ENCODE data around the gene ASB15.

ASB15 gene

GRCh38 chr7:123635551-123636359, 34.1 kb downstream of the ASB15 start:
- no peak for DNase-seq (ENCODE audit: low read depth in 2 of 2)

GRCh38 chr7:123637203-123637602, 35.6 kb downstream of the ASB15 start:
- no peak for DNase-seq (ENCODE audit: low read depth in 2 of 2)

- DNase-seq (ENCODE audit: low read depth in 2 of 2) = no peak
Measured at GRCh38 chr7:123637878-123638277, 36.3 kb downstream of the ASB15 start.

- no peak for DNase-seq (ENCODE audit: low read depth in 2 of 2)
Measured at GRCh38 chr7:123639631-123640030, 38.0 kb downstream of the ASB15 start.

- DNase-seq (ENCODE audit: low read depth in 2 of 2) = no peak
Measured at GRCh38 chr7:123640583-123640982, 39.0 kb downstream of the ASB15 start.

GRCh38 chr7:123641901-123642300, 40.3 kb downstream of the ASB15 start:
- DNase-seq (ENCODE audit: low read depth in 2 of 2) = no peak

GRCh38 chr7:123643495-123644441, 42.1 kb downstream of the ASB15 start:
- no peak for DNase-seq (ENCODE audit: low read depth in 2 of 2)

- no peak for DNase-seq (ENCODE audit: low read depth in 2 of 2)
Measured at GRCh38 chr7:123645516-123645915, 43.9 kb downstream of the ASB15 start.

- no peak for DNase-seq (ENCODE audit: low read depth in 2 of 2)
Measured at GRCh38 chr7:123647106-123647730, 45.6 kb downstream of the ASB15 start.

- no peak for DNase-seq (ENCODE audit: low read depth in 2 of 2)
Measured at GRCh38 chr7:123649964-123650363, 48.3 kb downstream of the ASB15 start.

GRCh38 chr7:123650595-123650994, 49.0 kb downstream of the ASB15 start:
- no peak for DNase-seq (ENCODE audit: low read depth in 2 of 2)

GRCh38 chr7:123652406-123652805, 50.8 kb downstream of the ASB15 start:
- no peak for DNase-seq (ENCODE audit: low read depth in 2 of 2)

- DNase-seq (ENCODE audit: low read depth in 2 of 2) = no peak
Measured at GRCh38 chr7:123653162-123653561, 51.5 kb downstream of the ASB15 start.

- DNase-seq (ENCODE audit: low read depth in 2 of 2) = no peak
Measured at GRCh38 chr7:123655614-123656013, 54.0 kb downstream of the ASB15 start, which contains the start of gene LMOD2. Gene LMOD2, plus strand, starts transcription at chr7:123655866. Its CDS starts 98 bp downstream, at chr7:123655964.

GRCh38 chr7:123656544-123657303, 55.1 kb downstream of the ASB15 start:
- no peak for DNase-seq (ENCODE audit: low read depth in 2 of 2)

- no peak for DNase-seq (ENCODE audit: low read depth in 2 of 2)
Measured at GRCh38 chr7:123657304-123657685, 55.7 kb downstream of the ASB15 start.

- DNase-seq (ENCODE audit: low read depth in 2 of 2) = no peak
Measured at GRCh38 chr7:123658023-123658422, 56.4 kb downstream of the ASB15 start.

GRCh38 chr7:123660514-123661354, 59.1 kb downstream of the ASB15 start:
- no peak for DNase-seq (ENCODE audit: low read depth in 2 of 2)

- DNase-seq (ENCODE audit: low read depth in 2 of 2) = no peak
Measured at GRCh38 chr7:123661765-123662164, 60.1 kb downstream of the ASB15 start.

GRCh38 chr7:123662293-123662692, 60.7 kb downstream of the ASB15 start:
- no peak for DNase-seq (ENCODE audit: low read depth in 2 of 2)

All from stimulated activated CD8-positive, alpha-beta memory T cell treated with anti-CD3 and anti-CD28 coated beads, Interleukin-2, amount 100 ng/mL, for 1 hour (primary cell).